GM18909 (cell line): ENCODE results near the gene HES4.
"Not testable (repeated sequence)": the region's sequence is repeated elsewhere in the genome, so short reads cannot be mapped to it uniquely, and the experiment has no call there.

ENCODE experiments used
- ATAC-seq: cut with Tn5 transposase; IDR thresholded peaks from one replicate; pipeline ENCODE4 v1.9.1; 2021; ENCODE audit warnings: mild to moderate bottlenecking; ENCODE audit not compliant: unreplicated experiment, poor library complexity

The HES4 gene

GRCh38 chr1:1033731-1034438, 34.0 kb upstream of the HES4 start:
- no peak for ATAC-seq

GRCh38 chr1:1033009-1033587, 33.2 kb upstream of the HES4 start:
- peak; percentile 80 for ATAC-seq

- ATAC-seq = peak; percentile 19
These were observed 32.5 kb upstream of the HES4 start for GRCh38 chr1:1032424-1032823.

- ATAC-seq = no peak
These were observed 31.9 kb upstream of the HES4 start for GRCh38 chr1:1031659-1032235.

GRCh38 chr1:1030867-1031658, 31.2 kb upstream of the HES4 start:
- ATAC-seq = not testable (repeated sequence)

GRCh38 chr1:1027791-1028190, 27.9 kb upstream of the HES4 start:
- ATAC-seq = no peak

- ATAC-seq = no peak
These were observed 26.9 kb upstream of the HES4 start for GRCh38 chr1:1026599-1027413.

GRCh38 chr1:1025730-1026129, 25.8 kb upstream of the HES4 start:
- no peak for ATAC-seq

GRCh38 chr1:1024771-1025699, 25.1 kb upstream of the HES4 start:
- ATAC-seq = no peak

GRCh38 chr1:1024149-1024770, 24.4 kb upstream of the HES4 start:
- ATAC-seq = no peak

GRCh38 chr1:1023700-1024099, 23.8 kb upstream of the HES4 start:
- no peak for ATAC-seq

- no peak for ATAC-seq
These were observed 22.6 kb upstream of the HES4 start for GRCh38 chr1:1022302-1023009.

GRCh38 chr1:1021920-1022259, 22.0 kb upstream of the HES4 start:
- no peak for ATAC-seq

- ATAC-seq = no peak
These were observed 21.4 kb upstream of the HES4 start for GRCh38 chr1:1021010-1021919.

- peak; percentile 14 for ATAC-seq
These were observed 20.6 kb upstream of the HES4 start for GRCh38 chr1:1020415-1021009.

GRCh38 chr1:1020000-1020404, 20.1 kb upstream of the HES4 start, which contains the start of gene AGRN:
AGRN (plus strand) TSS chr1:1020120; CDS start chr1:1020173, 53 bp downstream.
- peak; percentile 35 for ATAC-seq
